ENCODE results near the gene GOLGA8B. TPM values are rescaled to one million over a fixed set of nuclear protein-coding genes. Genes with fewer than 3 reads are reported as not detected.
"Not testable (repeated sequence)": the region's sequence is repeated elsewhere in the genome, so short reads cannot be mapped to it uniquely, and the experiment has no call there.

The GOLGA8B gene
- total RNA-seq = 31.3 TPM

GRCh38 chr15:34583399-34584329 is at the start of gene GOLGA8B:
Gene GOLGA8B (minus strand): TSS chr15:34583651. CDS start chr15:34535912, 47,739 bp downstream.
- peak; percentile 74 for DNase-seq

DNA sequence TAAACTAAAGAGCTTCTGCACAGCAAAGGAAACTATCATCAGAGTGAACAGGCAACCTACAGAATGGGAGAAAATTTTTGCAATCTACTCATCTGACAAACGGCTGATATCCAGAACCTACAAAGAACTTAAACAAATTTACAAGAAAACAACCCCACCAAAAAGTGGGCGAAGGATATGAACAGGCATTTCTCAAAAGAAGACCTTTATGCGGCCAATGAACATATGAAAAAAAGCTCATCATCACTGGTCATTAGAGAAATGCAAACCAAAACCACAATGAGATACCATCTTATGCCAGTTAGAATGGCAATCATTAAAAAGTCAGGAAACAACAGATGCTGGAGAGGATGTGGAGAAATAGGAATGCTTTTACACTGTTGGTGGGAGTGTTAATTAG is 49.7 kb upstream of the GOLGA8B start:
- not testable (repeated sequence) for DNase-seq

- no peak for DNase-seq
Observed at GRCh38 chr15:34628577-34629152, 45.2 kb upstream of the GOLGA8B start.

DNA sequence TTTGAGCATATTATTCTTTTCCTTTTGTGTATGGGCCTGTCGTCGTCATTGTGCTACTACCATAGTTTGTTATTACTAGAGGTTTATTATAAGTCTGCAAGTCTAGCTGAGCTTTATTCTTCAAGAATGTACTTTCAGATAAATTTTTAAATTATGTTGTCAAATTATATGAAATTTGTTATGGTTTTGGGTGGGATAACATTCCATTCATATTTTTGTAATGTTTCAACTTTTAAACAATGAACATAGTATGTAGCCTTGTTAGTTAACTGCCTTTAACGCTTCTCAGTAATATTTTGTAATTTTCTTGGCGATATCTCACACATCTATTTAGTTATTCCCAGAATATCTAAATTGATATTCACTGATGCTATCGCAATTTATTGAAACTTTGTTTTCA is 41.6 kb upstream of the GOLGA8B start:
- no peak for DNase-seq

DNA sequence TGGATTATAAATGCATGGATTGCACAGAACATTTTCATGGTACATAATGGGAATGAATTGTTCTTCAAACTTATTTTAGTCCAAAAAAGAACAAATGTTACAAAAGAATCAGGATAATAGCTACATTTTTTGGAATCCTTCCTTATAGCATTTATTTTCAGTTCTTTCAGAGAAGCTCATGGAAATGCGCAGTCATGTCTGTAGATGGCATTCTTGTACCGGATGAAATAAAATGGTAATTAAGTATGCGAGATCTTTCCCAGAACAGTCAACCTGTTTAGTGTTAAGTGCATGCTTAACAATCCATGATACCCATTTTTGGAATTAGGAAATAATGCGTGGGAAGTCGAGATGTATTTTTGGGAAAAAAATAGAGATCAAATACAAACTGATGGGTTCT is 38.2 kb upstream of the GOLGA8B start:
- DNase-seq = peak; percentile 44

GRCh38 chr15:34620814-34621213 is 37.4 kb upstream of the GOLGA8B start:
- DNase-seq = no peak

DNA sequence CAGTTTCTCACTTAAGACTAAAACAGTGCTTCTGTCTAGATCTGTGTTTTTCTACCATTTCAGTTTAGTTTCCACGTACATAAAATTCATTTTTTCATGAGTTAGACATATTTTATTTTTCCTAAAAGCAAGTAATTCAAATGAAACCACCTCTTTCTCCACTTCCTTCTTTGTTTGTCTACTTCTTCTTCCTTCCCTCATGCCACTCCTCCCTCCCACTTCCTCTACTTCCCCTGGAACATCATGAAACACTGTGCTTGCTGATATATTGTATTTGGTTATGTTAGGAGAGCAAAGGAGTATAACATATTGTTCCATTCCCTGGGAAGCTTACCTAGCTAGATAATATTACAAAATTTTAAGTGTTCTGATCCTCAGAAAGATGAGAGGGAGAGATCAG is 36.7 kb upstream of the GOLGA8B start:
- no peak for DNase-seq

DNA sequence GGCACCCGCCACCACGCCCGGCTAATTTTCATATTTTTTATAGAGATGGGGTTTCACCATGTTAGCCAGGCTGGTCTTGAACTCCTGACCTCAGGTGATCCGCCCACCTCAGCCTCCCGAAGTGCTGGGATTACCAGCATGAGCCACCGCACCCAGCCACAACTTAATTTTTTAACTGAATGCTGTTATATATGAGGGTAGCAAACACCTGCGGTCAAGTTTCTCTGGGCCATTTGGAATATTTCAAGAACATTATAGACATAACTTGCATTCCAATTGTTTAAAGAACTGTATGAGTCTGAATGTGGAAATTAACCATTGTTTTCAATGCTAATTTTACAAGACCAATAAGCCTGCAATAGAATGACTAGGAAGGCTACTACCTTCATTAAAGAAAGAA is 35.7 kb upstream of the GOLGA8B start:
- no peak for DNase-seq

GRCh38 chr15:34618073-34618472 is 34.6 kb upstream of the GOLGA8B start:
- DNase-seq = no peak

DNA sequence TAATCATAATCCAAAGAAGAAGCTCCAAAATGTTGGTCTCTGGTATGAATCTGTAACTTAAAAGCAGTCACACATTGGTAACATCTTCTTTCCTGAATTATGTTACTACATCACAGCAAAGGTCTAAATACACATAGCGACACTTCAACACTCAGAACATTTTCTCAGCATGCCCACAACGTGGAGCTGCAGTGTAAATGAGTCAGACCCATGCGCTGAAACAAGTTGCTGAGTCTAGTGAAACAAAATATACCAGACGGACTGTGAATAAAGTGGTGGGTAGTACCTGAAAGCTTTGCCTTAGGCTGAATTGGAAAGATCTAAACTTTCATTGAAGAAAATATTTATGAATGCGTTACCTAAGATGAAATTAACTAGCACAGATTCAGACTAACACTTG is 33.2 kb upstream of the GOLGA8B start:
- DNase-seq = peak; percentile 59

GRCh38 chr15:34613997-34614396 is 30.5 kb upstream of the GOLGA8B start:
- DNase-seq = no peak

- DNase-seq = no peak
Observed at GRCh38 chr15:34613301-34613700, 29.9 kb upstream of the GOLGA8B start.

- peak; percentile 24 for DNase-seq
Observed at GRCh38 chr15:34610354-34610753, 26.9 kb upstream of the GOLGA8B start.

GRCh38 chr15:34609102-34610057 is 25.9 kb upstream of the GOLGA8B start:
- peak; percentile 13 for DNase-seq

GRCh38 chr15:34608517-34608916 is 25.1 kb upstream of the GOLGA8B start:
- no peak for DNase-seq

DNA sequence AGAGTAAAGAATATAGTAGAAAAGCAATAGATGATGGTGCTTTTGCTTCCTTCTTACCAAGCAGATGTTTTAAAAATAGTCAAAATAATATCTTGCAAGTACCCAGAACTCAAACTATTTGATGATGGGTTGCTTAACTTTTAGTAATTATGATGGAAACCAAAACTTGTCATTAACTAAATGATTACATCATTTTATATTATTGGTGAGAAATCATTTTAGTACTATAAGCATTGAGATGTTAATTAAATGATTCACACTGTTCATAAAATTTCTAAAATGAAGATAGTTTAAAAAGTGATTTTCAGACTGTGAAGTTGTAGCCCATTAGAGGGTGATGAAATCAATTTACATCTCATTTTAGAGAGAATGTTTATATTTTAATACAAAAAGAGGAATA is 24.4 kb upstream of the GOLGA8B start:
- DNase-seq = no peak

- no peak for DNase-seq
Observed at GRCh38 chr15:34606545-34606944, 23.1 kb upstream of the GOLGA8B start.

GRCh38 chr15:34606131-34606530 is 22.7 kb upstream of the GOLGA8B start:
- DNase-seq = no peak

- DNase-seq = no peak
Observed at GRCh38 chr15:34603095-34603494, 19.6 kb upstream of the GOLGA8B start.

GRCh38 chr15:34600923-34601322 is 17.5 kb upstream of the GOLGA8B start:
- no peak for DNase-seq

DNA sequence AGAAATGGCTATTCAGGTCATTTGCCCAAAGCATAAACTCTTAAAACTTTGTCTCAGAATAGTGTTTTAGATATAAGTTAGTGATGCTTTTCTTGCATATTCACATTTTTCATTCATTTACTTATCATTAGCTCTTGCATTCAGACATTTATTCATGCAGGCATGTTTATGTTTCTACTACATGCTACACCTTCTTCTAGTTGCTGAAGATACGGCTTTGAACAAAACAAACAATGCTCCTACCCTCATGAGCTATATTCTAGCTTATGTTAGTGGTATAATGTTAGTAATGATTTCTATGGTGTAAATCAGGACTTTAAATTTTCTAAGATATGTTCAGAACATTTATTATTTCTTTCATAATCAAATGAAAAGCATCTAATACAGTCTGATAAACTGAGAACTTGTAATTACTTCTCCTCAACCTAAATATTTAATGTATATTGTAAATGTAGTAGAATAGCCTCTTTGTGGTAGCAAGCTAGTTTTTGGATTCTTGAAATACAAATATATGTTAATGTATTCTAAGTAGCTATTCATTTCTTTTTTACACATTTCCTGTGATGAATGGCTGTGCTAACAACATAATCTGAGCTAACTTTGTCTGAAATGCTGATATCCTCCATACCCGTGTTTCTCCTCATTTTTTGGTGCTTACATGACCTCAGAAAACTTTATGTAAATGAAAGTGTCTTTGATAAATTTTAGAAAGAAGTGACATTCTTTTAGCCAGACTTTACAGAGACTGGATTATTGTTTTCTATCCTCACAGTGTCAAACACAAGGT is 15.5 kb upstream of the GOLGA8B start:
- DNase-seq = no peak

DNA sequence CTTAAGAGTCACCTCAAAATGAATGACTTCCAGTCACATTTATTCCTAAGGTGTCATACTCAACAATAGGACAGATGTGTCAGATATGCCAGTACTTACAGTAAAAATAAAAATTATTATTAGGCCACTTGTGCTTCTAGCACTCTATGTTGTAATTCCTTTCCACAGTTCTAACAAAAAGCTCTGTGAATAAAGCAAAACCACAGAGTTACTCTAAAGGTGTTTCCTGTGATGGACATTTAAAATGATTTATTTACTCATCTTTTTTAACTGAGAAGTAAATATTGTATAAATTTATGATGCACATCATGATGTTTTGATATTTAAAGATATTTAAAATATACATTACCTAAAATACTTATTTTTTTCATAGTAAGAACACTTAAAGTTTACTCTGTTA is 13.9 kb upstream of the GOLGA8B start:
- no peak for DNase-seq

Measured in tongue (tissue), 2 donors.